K562 treated with DMSO at 1 percent for 48 hours (cell line): ENCODE data around the gene OTOP1. TPM values are rescaled to one million over a fixed set of nuclear protein-coding genes. Genes with fewer than 3 reads are reported as not detected.

Experiments
- total RNA-seq: library from RNA; unstranded; fragments of 300-600 nt; gene quantifications from 2 replicates; pipeline ENCODE4 v1.2.3, GENCODE V29; 2022; ENCODE audit warnings: low replicate concordance; ENCODE audit errors: extremely low read depth

Gene OTOP1
- not detected in 2 replicates for total RNA-seq

GRCh38 chr4:4226606-4227438, at the start of gene OTOP1:
TSS of gene OTOP1 (minus strand) at chr4:4226929. CDS start at chr4:4226864, 65 bp downstream.

GRCh38 chr4:4248029-4248884, 21.5 kb upstream of the OTOP1 start, which contains the start of gene TMEM128:
TSS of gene TMEM128 (minus strand) at chr4:4248223. CDS start at chr4:4248202, 21 bp downstream.

Other genes with a start within 250 kb of the OTOP1 start
- not detected in 2 replicates for gene TMEM128, start 21.3 kb upstream of the OTOP1 start, total RNA-seq
- not detected in 2 replicates for gene LYAR, start 63.2 kb upstream of the OTOP1 start, total RNA-seq
- not detected in 2 replicates for gene ZBTB49, start 63.3 kb upstream of the OTOP1 start, total RNA-seq
- not detected in 2 replicates for gene NSG1, start 160.2 kb upstream of the OTOP1 start, total RNA-seq